ENCODE measurements around the gene HBD. TPM values are rescaled to one million over a fixed set of nuclear protein-coding genes. Genes with fewer than 3 reads are reported as not detected.

Gene HBD
- total and polyA plus RNA-seq, 9 of the 15 experiments (the other 6 are each of a cell fraction or from before 2014, with no cell fraction given) = 11.8 to 169 (median 36.0) TPM

DNA sequence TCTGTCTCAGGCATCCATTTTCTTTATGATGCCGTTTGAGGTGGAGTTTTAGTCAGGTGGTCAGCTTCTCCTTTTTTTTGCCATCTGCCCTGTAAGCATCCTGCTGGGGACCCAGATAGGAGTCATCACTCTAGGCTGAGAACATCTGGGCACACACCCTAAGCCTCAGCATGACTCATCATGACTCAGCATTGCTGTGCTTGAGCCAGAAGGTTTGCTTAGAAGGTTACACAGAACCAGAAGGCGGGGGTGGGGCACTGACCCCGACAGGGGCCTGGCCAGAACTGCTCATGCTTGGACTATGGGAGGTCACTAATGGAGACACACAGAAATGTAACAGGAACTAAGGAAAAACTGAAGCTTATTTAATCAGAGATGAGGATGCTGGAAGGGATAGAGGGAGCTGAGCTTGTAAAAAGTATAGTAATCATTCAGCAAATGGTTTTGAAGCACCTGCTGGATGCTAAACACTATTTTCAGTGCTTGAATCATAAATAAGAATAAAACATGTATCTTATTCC, 46.4 kb upstream of the HBD start (continued):
- TF ChIP-seq, protein P1, sequence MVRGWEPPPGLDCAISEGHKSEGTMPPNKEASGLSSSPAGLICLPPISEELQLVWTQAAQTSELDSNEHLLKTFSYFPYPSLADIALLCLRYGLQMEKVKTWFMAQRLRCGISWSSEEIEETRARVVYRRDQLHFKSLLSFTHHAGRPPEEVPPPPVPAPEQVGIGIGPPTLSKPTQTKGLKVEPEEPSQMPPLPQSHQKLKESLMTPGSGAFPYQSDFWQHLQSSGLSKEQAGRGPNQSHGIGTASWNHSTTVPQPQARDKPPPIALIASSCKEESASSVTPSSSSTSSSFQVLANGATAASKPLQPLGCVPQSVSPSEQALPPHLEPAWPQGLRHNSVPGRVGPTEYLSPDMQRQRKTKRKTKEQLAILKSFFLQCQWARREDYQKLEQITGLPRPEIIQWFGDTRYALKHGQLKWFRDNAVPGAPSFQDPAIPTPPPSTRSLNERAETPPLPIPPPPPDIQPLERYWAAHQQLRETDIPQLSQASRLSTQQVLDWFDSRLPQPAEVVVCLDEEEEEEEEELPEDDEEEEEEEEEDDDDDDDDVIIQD (CRISPR knock-in tag; IDR thresholded peaks at IDR 0.05) = peak; percentile 80; the same call in 1 of the 2 replicates
- TF ChIP-seq PYGO2 (tag; IDR thresholded peaks at IDR 0.05) (peak; percentile 79), ARID1B (IDR thresholded peaks at IDR 0.05) (peak; percentile 99), ZNF311 (CRISPR knock-in tag; IDR thresholded peaks at IDR 0.05) (peak; percentile 84), GATAD2B (IDR thresholded peaks at IDR 0.05; ENCODE audit: borderline replicate concordance) (peak; percentile 70), ZNF347 (CRISPR knock-in tag; IDR thresholded peaks at IDR 0.05; ENCODE audit: low read depth) (no peak), NR4A1 (CRISPR knock-in tag; IDR thresholded peaks at IDR 0.05) (no peak), NR4A1 (tag; IDR thresholded peaks at IDR 0.05) (peak; percentile 89), BRD9 (IDR thresholded peaks at IDR 0.05; ENCODE audit: low read depth, partially characterized antibody) (peak; percentile 94), MCM3 (IDR thresholded peaks at IDR 0.05) (no peak), EP300 (IDR thresholded peaks at IDR 0.05; ENCODE audit: low read length) (peak; percentile 99), TARDBP (IDR thresholded peaks at IDR 0.05) (peak; percentile 45; the same call in 1 of the 2 replicates), FOXM1 (IDR thresholded peaks at IDR 0.05; ENCODE audit: low read depth) (peak; percentile 92), FOXM1 (CRISPR knock-in tag; IDR thresholded peaks at IDR 0.05; ENCODE audit: low read depth) (no peak), SRSF7 (optimal IDR thresholded peaks at IDR 0.05; ENCODE audit: low read depth, low read length) (no peak), CC2D1A (IDR thresholded peaks at IDR 0.05) (peak; percentile 96), STAT5B (CRISPR knock-in tag; IDR thresholded peaks at IDR 0.05) (no peak), PURB (CRISPR knock-in tag; IDR thresholded peaks at IDR 0.05; ENCODE audit: low read depth) (no peak)
- TF ChIP-seq, protein P2, sequence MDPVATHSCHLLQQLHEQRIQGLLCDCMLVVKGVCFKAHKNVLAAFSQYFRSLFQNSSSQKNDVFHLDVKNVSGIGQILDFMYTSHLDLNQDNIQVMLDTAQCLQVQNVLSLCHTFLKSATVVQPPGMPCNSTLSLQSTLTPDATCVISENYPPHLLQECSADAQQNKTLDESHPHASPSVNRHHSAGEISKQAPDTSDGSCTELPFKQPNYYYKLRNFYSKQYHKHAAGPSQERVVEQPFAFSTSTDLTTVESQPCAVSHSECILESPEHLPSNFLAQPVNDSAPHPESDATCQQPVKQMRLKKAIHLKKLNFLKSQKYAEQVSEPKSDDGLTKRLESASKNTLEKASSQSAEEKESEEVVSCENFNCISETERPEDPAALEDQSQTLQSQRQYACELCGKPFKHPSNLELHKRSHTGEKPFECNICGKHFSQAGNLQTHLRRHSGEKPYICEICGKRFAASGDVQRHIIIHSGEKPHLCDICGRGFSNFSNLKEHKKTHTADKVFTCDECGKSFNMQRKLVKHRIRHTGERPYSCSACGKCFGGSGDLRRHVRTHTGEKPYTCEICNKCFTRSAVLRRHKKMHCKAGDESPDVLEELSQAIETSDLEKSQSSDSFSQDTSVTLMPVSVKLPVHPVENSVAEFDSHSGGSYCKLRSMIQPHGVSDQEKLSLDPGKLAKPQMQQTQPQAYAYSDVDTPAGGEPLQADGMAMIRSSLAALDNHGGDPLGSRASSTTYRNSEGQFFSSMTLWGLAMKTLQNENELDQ (CRISPR knock-in tag; IDR thresholded peaks at IDR 0.05; ENCODE audit: borderline replicate concordance) = no peak
- TF ChIP-seq, protein P3, sequence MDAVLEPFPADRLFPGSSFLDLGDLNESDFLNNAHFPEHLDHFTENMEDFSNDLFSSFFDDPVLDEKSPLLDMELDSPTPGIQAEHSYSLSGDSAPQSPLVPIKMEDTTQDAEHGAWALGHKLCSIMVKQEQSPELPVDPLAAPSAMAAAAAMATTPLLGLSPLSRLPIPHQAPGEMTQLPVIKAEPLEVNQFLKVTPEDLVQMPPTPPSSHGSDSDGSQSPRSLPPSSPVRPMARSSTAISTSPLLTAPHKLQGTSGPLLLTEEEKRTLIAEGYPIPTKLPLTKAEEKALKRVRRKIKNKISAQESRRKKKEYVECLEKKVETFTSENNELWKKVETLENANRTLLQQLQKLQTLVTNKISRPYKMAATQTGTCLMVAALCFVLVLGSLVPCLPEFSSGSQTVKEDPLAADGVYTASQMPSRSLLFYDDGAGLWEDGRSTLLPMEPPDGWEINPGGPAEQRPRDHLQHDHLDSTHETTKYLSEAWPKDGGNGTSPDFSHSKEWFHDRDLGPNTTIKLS (IDR thresholded peaks at IDR 0.05; ENCODE audit: borderline replicate concordance, low read depth) = peak; percentile 39; the same call in 1 of the 2 replicates
- TF ChIP-seq, protein P4, sequence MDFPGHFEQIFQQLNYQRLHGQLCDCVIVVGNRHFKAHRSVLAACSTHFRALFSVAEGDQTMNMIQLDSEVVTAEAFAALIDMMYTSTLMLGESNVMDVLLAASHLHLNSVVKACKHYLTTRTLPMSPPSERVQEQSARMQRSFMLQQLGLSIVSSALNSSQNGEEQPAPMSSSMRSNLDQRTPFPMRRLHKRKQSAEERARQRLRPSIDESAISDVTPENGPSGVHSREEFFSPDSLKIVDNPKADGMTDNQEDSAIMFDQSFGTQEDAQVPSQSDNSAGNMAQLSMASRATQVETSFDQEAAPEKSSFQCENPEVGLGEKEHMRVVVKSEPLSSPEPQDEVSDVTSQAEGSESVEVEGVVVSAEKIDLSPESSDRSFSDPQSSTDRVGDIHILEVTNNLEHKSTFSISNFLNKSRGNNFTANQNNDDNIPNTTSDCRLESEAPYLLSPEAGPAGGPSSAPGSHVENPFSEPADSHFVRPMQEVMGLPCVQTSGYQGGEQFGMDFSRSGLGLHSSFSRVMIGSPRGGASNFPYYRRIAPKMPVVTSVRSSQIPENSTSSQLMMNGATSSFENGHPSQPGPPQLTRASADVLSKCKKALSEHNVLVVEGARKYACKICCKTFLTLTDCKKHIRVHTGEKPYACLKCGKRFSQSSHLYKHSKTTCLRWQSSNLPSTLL (IDR thresholded peaks at IDR 0.05) = no peak
- TF ChIP-seq, protein P5, sequence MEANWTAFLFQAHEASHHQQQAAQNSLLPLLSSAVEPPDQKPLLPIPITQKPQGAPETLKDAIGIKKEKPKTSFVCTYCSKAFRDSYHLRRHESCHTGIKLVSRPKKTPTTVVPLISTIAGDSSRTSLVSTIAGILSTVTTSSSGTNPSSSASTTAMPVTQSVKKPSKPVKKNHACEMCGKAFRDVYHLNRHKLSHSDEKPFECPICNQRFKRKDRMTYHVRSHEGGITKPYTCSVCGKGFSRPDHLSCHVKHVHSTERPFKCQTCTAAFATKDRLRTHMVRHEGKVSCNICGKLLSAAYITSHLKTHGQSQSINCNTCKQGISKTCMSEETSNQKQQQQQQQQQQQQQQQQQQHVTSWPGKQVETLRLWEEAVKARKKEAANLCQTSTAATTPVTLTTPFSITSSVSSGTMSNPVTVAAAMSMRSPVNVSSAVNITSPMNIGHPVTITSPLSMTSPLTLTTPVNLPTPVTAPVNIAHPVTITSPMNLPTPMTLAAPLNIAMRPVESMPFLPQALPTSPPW (CRISPR knock-in tag; IDR thresholded peaks at IDR 0.05) = peak; percentile 94

All from K562 (cell line).